PC-3 (cell line): ENCODE data around the gene NMNAT2.

ENCODE experiments used
- EZH2 ChIP-seq: fragments of 300-600 bp; sonication (generic); IDR thresholded peaks from one replicate; pipeline ENCODE4 v1.6.1; 2017; ENCODE audit warnings: antibody characterized with exemption, mild to moderate bottlenecking, low read length; ENCODE audit not compliant: unreplicated experiment
- TF ChIP-seq, protein P1 (sequence below): fragments of 300-600 bp; sonication (generic); conservative IDR thresholded peaks from 2 replicates; pipeline ENCODE4 v1.5.1; 2017; ENCODE audit warnings: antibody characterized with exemption, low read depth, mild to moderate bottlenecking, low read length

DNA sequence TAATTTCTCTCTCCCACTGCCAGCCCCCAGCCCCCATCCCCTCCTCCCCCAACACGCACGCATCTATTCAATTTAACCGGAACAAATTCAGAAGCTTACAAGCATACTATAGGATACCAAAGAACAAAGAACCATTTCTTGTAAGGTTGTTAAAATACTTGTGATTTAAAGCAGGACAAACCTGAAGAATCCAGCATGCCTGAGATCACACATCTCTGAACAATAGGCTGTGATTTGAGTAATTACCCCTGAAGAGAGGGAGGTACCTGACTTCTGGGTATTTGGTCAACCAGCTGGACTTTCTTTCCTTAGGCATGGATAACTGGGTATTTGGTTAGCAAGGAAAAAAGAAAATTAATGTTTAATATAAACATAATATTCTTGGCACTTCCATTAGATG lies 105.1 kb downstream of the NMNAT2 start:
- TF ChIP-seq EZH2, result no peak
- TF ChIP-seq, protein P1, sequence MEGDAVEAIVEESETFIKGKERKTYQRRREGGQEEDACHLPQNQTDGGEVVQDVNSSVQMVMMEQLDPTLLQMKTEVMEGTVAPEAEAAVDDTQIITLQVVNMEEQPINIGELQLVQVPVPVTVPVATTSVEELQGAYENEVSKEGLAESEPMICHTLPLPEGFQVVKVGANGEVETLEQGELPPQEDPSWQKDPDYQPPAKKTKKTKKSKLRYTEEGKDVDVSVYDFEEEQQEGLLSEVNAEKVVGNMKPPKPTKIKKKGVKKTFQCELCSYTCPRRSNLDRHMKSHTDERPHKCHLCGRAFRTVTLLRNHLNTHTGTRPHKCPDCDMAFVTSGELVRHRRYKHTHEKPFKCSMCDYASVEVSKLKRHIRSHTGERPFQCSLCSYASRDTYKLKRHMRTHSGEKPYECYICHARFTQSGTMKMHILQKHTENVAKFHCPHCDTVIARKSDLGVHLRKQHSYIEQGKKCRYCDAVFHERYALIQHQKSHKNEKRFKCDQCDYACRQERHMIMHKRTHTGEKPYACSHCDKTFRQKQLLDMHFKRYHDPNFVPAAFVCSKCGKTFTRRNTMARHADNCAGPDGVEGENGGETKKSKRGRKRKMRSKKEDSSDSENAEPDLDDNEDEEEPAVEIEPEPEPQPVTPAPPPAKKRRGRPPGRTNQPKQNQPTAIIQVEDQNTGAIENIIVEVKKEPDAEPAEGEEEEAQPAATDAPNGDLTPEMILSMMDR, result no peak
